Stimulated activated CD8-positive, alpha-beta memory T cell treated with anti-CD3 and anti-CD28 coated beads, Interleukin-12 subunit alpha, Interleukin-12 subunit beta, amount 100 ng/mL, for 1 hour (primary cell): ENCODE measurements around the gene ORM2.

Experiments used
- DNase-seq: peaks from one replicate; pipeline ENCODE4 v3.0.0-alpha.2; 2020; ENCODE audit warnings: low read depth

The ORM2 gene

GRCh38 chr9:114371973-114372917 lies 42.6 kb downstream of the ORM2 start:
- DNase-seq: no peak

GRCh38 chr9:114372921-114373448 lies 43.3 kb downstream of the ORM2 start:
- peak; percentile 61 for DNase-seq

- no peak for DNase-seq
Measured at GRCh38 chr9:114373960-114374730, 44.5 kb downstream of the ORM2 start.

GRCh38 chr9:114374936-114375335 lies 45.3 kb downstream of the ORM2 start:
- no peak for DNase-seq

GRCh38 chr9:114375386-114376175 lies 45.9 kb downstream of the ORM2 start:
- no peak for DNase-seq

GRCh38 chr9:114376586-114377445 lies 47.1 kb downstream of the ORM2 start:
- DNase-seq: no peak

DNA sequence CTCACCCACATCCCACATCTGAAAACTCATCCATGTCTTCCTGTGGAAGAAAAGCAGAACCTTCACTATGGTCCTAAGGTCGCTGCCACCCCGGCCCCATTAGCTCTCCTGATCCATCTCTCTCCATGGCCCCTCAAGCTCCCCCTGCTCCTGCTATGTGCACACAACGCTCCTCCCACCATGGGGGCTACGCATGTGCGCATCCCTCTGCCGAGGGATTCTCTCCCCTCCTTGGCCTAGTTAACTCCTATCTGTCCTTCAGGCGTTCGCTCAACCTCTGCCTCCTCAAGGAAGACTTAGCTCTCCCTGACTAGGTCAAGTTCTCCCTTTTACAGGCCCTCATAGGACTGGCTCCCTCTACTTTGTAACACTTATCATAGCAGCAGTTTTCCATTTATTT lies 48.3 kb downstream of the ORM2 start:
- no peak for DNase-seq

GRCh38 chr9:114378883-114379282 lies 49.2 kb downstream of the ORM2 start:
- no peak for DNase-seq
